Neural cell (in vitro differentiated cells): Measurements from ENCODE around the gene TUBAL3.

ENCODE experiments used
- CTCF ChIP-seq: fragments of 450-650 bp; IDR thresholded peaks from 2 replicates; pipeline ENCODE4 v1.5.1; 2014; ENCODE audit warnings: antibody characterized with exemption, mild to moderate bottlenecking, moderate library complexity; ENCODE audit not compliant: poor library complexity, severe bottlenecking
- EP300 ChIP-seq: fragments of 450-650 bp; conservative IDR thresholded peaks from 2 replicates; pipeline ENCODE4 v1.6.1; 2014; ENCODE audit warnings: antibody characterized with exemption, mild to moderate bottlenecking, moderate library complexity; ENCODE audit not compliant: poor library complexity, severe bottlenecking
- EZH2 ChIP-seq: fragments of 200-600, 300-800 bp; shearing (Covaris generic), sonication (generic); IDR thresholded peaks from 2 replicates; pipeline ENCODE4 v1.6.1; 2014; ENCODE audit warnings: antibody characterized with exemption, low read length, borderline replicate concordance, mild to moderate bottlenecking; ENCODE audit not compliant: insufficient read depth, poor library complexity, severe bottlenecking
- MXI1 ChIP-seq: fragments of 450-650 bp; conservative IDR thresholded peaks from 2 replicates; pipeline ENCODE4 v1.6.1; 2014; ENCODE audit warnings: antibody characterized with exemption, mild to moderate bottlenecking; ENCODE audit not compliant: poor library complexity, severe bottlenecking
- POLR2AphosphoS5 ChIP-seq: IDR thresholded peaks from 2 replicates; pipeline ENCODE4 v1.6.1; 2012
- RAD21 ChIP-seq: fragments of 450-650 bp; conservative IDR thresholded peaks from 2 replicates; pipeline ENCODE4 v1.6.1; 2014; ENCODE audit warnings: antibody characterized with exemption, mild to moderate bottlenecking, moderate library complexity
- REST ChIP-seq: IDR thresholded peaks from 2 replicates; pipeline ENCODE4 v1.6.1; 2012; ENCODE audit warnings: borderline replicate concordance
- SMC3 ChIP-seq: fragments of 450-650 bp; conservative IDR thresholded peaks from 2 replicates; pipeline ENCODE4 v1.6.1; 2014; ENCODE audit warnings: antibody characterized with exemption, mild to moderate bottlenecking, moderate library complexity; ENCODE audit not compliant: poor library complexity
- TAF1 ChIP-seq: IDR thresholded peaks from 2 replicates; pipeline ENCODE4 v1.6.1; 2012; ENCODE audit warnings: low read depth

- TF ChIP-seq EZH2 (no peak), RAD21 (no peak), POLR2AphosphoS5 (no peak), CTCF (no peak), TAF1 (no peak), SMC3 (no peak), MXI1 (no peak), EP300 (no peak), REST (no peak)
Measured at GRCh38 chr10:5365928-5366327, 38.7 kb downstream of the TUBAL3 start.
